Myocyte (in vitro differentiated cells): Measurements from ENCODE around the gene CCNF. TPM values are rescaled to one million over a fixed set of nuclear protein-coding genes. Genes with fewer than 3 reads are reported as not detected.

Experiments
- DNase-seq: peaks from one replicate; pipeline ENCODE4 v3.0.0-alpha.2; 2012; ENCODE audit warnings: low read depth
- total RNA-seq: library from RNA; depleted of rRNA; stranded (reverse); fragments of >200 nt; gene quantifications from 2 replicates; pipeline ENCODE4 v1.2.3, GENCODE V29; 2014

Gene CCNF
- total RNA-seq, 1 donor from 2014 or later = 3.2 TPM

DNA sequence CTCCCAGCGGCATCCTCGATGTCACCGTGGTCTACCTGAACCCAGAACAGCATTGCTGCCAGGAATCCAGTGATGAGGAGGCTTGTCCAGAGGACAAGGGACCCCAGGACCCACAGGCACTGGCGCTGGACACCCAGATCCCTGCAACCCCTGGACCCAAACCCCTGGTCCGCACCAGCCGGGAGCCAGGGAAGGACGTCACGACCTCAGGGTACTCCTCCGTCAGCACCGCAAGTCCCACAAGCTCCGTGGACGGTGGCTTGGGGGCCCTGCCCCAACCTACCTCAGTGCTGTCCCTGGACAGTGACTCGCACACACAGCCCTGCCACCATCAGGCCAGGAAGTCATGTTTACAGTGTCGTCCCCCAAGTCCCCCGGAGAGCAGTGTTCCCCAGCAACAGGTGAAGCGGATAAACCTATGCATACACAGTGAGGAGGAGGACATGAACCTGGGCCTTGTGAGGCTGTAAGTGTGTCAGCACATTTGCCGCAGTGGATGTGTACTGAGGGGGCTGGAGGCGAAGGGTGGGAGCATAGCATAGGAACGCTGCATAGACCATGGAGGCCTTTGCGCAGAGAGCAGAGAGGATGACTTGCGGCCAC lies 27.4 kb downstream of the CCNF start:
- DNase-seq = no peak

DNA sequence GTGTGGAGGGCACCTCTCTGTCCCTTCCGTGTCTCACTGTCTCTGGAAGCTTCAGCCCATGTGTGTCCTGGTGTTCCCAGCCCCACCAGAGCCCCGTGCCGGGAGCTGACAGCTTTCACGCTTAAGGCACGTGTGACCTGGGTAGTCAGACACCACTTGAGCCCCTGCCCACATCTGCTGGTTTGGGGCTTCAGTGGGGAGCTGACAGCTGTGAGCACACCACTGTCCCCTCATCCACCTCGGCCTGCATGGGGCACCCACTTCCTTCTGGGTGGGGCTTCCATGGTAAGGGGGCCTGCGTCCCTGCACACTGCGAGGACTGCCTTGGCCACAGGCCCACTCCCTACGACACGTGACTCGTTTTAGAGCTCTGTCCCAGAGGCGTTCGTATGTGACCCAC lies 28.0 kb downstream of the CCNF start:
- no peak for DNase-seq

DNA sequence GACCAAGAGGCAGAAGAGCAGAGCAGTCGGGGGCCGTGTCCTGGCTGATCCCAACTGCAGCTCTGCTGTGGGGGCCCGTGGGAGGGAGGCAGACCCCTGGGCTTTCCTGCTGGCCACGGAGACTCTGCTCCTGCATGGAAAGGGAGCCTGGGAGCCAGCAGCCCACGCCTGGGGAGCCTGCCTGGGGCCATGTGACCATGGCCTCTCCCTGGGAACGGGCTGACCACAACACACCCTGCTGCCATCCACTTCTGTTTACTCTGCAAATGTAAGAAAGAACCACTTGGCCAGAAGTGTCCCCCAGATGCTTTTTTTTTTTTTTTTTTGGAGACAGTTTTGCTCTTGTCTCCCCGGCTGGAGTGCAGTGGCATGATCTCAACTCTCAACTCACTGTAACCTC lies 28.7 kb downstream of the CCNF start:
- no peak for DNase-seq

DNA sequence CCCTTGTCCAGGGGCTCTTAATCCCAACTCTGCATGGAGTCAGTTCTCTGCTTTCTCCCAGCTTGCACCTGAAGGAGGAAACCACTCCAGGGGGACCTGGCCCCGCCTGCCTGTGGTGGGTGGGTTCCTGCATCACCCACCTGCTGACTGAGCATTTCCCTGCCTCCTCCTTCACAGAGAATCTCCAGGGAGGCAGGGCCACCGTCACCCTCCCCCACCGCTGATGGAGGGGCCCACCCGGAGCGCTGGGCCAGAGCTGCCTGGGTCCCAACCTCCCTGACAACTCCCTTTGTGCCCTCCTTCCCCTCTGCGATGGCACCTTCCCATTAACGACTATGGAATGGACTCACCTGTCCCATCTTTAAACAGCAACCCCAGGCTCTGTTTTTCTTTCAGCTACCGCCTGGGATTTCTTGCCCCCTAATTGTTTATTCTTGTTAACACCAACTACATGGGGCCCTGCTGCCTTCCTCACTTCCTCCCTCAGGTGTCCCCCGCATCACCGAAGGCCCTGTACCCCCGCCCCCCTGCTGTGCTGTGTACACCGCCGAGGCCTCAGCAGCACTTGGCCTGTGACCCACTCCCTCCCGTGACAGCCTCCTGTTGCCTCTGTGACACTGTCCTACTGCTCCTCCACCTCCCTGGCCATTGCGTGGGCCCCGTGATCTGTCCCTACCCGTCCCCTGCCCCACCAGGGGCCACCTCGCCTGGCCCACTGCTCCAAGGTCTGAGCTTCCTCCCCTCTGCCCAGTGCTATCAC lies 29.8 kb downstream of the CCNF start:
- no peak for DNase-seq

DNA sequence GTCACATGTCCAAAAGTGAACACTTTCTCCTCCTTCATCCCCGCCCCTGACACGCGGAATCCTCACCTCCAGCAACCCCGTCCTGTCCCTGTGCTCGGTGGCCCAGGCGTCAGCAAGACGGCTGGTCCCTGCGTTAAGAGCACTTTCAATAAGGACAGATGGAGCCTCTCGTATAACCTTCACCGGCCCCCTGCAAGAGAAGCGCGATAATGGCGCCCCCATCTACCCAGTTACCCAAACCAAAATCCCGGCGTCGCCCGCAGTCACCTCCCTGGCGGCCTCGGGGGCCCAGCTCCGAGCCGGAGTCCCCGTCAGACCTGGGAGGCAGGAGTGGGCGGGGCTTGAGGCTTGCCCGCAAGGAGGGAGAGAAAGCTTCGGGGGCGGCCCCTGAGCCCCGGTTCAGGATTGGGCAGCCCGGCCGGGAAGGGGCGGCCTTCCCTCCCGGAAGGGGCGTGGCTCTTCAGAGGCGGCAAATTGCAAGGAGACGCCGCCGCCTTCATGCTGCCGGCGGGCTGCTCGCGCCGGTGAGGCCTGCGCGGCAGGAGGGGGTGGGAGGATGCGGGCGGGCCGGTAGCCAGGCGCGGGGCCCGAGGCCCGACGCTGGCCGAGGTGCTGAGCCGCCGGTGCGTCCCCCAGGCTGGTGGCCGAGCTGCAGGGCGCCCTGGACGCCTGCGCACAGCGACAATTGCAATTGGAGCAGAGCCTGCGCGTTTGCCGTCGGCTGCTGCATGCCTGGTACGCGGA lies 30.6 kb downstream of the CCNF start, which contains the start of gene TEDC2:
TSS of gene TEDC2 (plus strand) at position 463 of the 744 bp plus-strand sequence. CDS start at position 499, 36 bp downstream.
- DNase-seq = peak; percentile 94

DNA sequence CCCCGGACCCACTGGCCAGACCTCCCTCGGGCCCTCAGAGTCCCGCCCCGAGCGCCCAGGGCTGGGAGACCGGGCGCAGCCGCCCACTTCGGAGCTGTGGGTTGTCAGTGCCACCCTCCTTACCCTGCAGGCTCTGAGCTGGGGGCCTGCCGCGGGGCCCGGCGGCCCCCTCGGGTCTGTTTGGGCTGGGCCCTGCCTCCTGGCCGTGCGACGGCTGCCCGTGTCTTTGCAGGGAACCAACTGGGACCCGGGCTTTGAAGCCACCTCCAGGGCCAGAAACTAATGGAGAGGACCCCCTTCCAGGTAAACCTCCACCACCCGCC lies 31.1 kb downstream of the CCNF start:
- DNase-seq = no peak

DNA sequence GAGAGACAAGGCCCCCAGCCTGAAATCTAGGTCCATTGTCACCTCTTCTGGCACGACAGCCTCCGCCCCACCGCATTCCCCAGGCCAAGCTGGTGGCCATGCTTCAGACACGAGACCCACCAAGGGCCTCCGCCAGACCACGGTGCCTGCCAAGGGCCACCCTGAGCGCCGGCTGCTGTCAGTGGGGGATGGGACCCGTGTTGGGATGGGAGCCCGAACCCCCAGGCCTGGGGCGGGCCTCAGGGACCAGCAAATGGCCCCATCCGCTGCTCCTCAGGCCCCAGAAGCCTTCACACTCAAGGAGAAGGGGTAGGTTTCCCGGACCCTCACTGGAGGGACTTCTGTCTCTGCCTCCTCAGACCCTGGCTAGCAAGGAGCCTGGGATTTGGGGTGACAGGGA lies 31.7 kb downstream of the CCNF start:
- no peak for DNase-seq

DNA sequence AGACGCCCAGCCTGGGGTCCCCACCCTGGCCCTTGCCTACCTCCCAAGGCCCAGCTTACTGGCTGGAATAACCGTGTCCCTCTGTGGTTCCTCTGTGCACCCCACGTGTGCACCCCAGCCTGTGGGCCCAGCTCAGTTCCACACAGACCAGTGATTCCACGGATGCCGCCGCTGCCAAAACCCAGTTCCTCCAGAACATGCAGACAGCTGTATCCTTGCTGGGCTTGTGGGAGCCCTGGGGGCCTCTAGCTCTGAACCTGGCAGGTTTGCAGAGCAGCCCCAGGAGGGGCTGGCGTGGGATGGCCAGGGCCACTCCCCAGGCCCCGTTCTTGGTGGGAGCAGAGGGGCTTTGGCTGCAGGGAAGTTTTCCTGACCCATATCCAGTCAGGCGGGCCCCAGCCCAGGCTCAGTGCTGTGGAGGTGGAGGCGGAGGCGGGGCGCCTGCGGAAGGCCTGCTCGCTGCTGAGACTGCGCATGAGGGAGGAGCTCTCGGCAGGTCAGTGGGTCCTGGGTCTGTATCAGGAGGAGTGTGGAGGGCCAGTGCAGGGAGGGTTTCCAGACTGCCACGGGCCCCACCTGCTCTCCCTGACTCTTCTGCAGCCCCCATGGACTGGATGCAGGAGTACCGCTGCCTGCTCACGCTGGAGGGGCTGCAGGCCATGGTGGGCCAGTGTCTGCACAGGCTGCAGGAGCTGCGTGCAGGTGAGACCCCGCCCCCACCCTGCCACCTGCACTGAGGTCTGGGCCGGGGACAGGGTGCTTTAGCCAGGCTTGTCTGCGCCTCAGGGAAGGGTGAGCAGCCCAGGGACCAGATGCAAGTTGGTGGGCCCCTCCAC lies 33.0 kb downstream of the CCNF start:
- no peak for DNase-seq

DNA sequence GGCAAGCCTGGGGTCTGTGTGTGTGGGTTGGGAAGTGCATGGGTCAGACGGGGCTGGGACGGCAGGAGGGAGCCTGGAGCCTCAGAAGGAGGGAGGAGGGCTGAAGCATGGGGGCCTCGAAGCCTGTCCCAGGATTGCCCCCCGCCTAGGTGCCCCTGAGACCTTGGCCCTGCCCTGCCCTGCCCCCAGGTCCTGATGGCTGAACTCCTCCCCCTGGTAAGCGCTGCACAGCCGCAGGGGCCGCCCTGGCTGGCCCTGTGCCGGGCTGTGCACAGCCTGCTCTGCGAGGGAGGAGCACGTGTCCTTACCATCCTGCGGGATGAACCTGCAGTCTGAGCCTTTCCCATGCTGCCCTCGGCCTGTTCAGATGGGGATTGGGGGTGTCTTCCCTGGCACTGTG lies 35.1 kb downstream of the CCNF start:
- DNase-seq = no peak

DNA sequence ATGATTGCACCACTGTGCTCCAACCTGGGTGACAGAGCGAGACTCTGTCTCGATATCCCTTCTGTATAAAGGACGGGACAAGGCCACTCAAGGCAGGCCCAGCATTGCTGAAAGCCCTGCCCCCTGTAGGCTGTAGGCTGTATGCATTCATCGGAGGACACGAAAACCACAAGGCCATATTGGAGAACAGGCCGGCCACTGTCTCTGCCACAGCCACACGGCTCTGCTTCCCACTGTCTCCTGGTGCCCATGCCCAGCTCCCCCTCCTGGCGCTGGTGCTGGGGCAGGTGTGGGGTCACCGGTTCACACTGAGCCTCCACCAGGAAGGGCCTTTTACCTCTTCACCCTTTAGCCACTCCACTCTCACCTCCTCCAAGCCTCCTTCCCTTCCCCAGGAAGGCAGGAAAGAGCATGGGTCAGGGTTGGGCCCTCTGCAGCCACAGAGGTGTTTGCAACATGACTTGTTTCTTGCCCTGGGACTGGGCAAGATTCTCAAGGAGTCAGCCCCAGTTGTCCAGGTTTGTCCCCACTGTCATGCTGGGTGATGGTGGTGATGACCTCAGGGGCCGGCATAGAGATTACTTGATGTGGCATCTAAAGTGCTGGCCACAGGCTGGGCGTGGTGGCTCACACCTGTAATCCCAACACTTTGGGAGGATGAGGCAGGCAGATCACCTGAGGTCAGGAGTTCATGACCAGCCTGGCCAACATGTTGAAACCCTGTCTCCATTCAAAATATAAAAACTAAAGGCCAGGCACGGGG lies 36.6 kb downstream of the CCNF start:
- no peak for DNase-seq

DNA sequence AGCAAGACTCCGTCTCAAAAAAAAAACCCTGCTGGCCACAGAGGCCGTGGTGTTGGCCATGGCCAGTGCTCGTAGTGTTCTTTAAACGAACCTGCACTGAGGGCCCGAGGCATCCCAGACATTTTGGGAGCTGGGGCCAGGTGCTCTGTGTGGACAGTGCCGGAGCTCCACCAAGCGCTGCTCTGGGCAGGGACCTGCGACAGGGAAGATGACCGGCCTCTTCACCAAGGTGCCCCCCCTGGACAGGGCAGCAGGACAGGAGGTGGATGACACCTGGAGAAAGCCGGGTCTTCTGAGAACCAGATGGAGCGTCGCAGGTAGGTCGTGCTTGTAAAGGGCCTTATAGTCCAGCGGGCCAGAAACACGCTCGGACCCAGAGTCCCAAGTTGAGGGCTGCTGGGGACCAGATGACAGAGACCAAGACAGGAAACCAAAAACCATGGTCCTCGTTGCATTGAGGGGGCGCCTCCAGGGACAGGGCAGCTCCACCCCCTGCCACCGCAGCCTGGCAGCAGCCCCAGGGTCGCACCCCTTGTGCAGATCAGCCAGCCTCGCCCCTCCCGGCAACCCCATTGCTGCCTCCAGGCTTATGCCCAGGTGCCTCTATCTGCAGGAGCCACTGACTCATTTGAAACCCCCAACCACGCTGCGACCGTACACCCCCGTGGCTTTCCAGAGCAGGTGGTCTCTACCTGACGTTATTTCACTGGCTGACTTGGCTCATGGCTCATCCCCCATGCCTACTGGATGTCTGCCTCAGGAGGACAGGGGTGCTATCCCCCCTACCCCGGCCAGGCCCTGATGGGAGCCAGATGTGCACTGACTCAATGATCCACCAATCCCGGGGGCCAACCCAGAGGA lies 37.6 kb downstream of the CCNF start:
- DNase-seq = no peak

DNA sequence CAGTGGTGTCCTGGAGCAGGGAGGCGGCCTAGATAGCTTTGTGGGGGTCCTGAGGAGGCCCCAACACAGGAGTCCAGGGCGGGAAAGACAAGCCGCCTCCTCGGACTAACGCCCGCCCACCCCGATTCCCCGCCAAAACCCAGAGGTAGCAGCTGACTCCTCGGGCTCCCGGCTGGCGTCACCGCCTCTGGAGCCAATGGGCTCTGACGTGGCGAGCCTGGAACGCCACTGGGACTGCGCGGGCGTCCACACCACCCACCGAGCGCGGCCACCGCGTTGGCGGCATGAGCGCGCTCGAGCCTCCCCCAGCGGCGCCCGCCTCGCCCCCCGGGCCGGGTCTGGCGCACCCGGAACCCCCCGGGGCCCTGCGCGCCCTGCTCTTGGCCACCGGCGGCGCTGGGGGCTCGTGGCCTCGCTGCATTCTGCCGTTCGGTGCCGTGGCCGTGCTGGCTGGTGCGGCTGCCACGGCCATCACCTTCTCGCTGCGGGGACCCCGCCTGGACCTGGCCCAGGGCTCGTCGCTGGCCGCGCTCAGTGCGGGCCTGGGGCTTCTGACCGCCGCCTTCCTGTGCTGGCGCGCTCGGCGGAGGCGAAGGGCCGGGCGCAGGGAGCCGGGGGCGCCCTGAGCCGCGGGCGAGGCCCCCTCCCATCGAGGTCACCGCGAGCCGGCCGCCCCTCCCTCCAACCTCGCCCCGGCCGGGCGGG lies 38.4 kb downstream of the CCNF start:
- peak; percentile 80 for DNase-seq

DNA sequence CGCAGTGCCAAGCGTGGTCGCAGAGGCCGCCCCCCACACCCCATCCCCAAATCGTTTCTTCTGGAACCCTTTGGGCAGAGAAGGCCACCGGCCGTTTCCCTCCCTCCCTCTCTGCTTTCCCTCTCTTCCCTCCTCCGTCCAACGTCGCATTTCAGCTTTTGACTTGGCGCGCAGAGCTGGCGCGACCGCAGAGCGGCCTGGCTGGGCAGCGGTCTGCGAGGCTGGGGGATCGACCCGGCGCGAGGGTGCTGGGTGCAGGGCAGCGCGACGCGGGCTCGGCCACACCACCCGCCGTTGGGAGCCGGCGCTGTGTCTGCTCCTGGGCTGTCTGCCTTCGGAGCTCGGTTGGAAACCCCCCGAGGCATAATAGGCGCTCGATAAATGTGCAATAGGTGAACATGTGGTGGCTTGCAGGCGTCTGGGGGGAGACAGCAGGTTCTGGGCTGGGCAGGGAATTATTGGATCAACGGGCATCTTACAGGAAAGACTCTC lies 39.0 kb downstream of the CCNF start:
- peak; percentile 53 for DNase-seq

DNA sequence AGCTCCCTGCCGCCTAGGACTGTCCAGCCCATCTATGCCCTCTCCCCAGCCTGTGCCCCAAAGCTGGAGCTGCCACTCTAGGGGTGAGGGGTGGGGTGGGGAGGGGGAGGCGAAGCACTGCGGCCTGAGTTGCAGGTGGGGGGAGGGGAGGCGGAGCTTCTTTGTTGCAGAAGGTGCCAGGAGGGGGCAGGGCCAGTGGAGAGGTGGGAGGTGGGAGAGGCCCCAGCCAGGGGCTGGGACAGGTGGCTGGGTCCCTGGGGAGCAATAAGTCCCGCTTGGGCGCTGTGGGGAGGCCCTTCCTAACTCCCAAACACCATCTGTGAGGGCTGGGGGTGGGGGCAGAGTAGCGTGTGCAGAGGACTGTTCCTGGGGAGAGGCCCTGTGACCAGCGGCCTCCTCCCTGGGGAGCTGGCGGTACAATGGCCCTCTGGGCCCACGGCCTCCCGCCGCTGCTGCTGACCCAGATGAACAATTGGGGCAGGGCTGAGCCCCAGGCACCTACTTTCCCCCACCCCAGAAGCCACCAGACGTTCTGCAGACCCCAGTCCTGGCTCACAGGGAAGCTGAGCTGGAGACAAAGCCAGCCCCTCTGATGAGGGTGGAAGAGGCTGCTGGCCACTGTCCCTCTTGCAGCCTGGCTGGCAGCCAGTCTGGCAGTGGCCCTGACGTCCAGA lies 39.6 kb downstream of the CCNF start:
- DNase-seq = peak; percentile 59

DNA sequence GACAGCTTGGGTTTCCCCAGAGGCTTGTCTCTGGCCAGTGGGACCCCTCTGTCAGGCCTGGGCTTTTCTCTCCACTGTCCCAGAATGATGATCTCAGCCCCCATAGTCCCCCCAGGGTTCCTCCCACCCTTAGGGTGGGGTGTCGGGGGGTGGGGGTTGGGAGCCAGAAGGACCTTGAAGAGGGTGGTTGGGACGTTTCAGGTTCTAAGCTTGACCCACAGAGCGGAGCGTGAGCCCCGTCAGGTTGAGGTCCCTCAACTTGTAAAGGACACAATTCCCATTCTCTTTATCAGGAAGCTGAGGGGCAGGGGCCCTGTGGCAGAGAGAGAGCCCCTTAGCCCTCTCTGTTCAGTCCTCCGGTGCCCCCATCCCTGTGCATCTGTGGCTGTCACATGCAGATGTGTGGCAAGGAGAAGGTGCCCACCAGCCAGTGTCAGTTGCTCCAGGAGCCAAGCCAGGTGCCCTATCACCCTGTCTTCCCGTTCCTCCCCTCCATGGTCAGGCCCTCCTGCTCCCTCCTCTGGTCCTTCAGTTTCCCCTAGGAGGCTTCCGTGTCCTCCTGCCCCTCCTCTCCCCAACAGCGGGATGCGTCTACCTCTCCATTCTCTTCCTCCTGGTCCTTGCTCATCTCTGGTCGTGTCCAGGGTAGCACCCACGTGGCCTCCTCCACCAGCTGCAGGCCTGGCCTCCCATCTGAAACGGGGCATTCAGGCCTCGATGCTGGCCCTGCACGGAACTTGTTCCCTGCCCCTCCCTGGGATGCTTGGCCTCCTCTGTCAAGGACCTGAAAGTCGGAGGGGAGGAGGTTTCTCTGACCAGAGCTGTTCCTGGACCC lies 40.4 kb downstream of the CCNF start:
- DNase-seq = no peak

DNA sequence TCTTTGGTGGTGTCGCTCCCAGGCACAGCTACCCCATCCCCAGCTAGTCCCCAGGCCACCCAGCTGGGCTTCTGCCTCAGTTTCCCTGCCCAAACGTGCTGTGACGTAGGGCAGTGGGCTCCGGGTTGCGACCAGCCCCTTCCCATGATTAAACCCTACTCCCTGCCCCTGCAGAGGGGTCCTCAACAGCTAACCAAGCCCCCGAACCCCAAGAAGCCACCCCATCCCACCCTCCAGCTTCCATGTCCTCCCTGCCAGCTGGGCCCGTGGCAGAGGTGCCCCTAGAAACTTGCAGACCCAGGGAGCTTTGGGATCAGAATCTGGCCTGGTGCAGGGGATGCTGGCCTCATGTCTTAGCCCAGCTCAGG lies 41.0 kb downstream of the CCNF start:
- DNase-seq = no peak

DNA sequence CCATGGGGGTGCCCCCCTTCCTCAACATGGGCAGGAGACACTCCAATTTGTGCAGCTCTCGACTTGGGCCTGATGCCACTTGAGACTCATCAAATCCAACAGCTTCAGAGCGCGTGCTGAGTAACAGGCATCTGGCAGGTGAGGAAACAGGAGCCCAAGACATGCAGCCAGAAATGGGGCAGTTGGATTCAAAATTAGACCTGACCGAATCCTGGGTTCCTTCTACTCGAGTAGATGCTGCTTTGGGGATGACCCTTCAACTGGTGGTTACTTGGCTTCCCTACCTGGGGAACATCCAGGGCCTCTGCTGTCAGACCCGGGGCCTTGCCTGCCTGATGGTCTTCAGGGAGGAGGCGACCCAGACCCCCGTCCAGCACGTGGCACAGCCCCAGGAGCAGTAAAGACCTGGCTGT lies 41.4 kb downstream of the CCNF start:
- DNase-seq = no peak
